Right cardiac atrium (tissue), 5 donors: Measurements from ENCODE around the gene APOC4. TPM values are rescaled to one million over a fixed set of nuclear protein-coding genes. Genes with fewer than 3 reads are reported as not detected.
"Not testable (repeated sequence)": the region's sequence is repeated elsewhere in the genome, so short reads cannot be mapped to it uniquely, and the experiment has no call there.

Experiments used
- ATAC-seq, 2 donors: fragments of 200-7000 bp; cut with Tn5 transposase; one replicate each; pipeline versions ENCODE4 v1.8.0 to v1.9.1; 2020; ENCODE audit warnings: moderate library complexity in 2 of 2, mild to moderate bottlenecking in 1 of 2
- DNase-seq, 3 donors: peaks; one replicate each; pipeline ENCODE4 v3.0.0-alpha.2; 2020
- H3K27ac ChIP-seq: one replicate; pipeline ENCODE4 v1.5.1; 2013; ENCODE audit warnings: mild to moderate bottlenecking, low read length, control low read depth, moderate library complexity
- H3K27me3 ChIP-seq: one replicate; pipeline ENCODE4 v1.6.1; 2013; ENCODE audit not compliant: control insufficient read depth, insufficient read depth
- H3K4me1 ChIP-seq: one replicate; pipeline ENCODE4 v1.6.1; 2013; ENCODE audit warnings: low read length; ENCODE audit not compliant: control insufficient read depth, insufficient read depth
- H3K4me3 ChIP-seq: one replicate; pipeline ENCODE4 v1.5.1; 2013; ENCODE audit warnings: low read length, control low read depth
- H3K9me3 ChIP-seq: one replicate; pipeline ENCODE4 v1.6.1; 2013; ENCODE audit warnings: low read length; ENCODE audit not compliant: control insufficient read depth
- WGBS: extraction: QIAGEN DNeasy Blood & Tissue Kit; methylation state at CpG from one replicate; pipeline ENCODE4 v1.1.7; 2013; 5-methylcytosine and 5-hydroxymethylcytosine counted together
- intact Hi-C, 4 donors: fragments of 100-400 bp; cut with DNase I; formaldehyde crosslinking; loops; one replicate each; pipeline versions ENCODE4 v1.11.0 to v1.14.0; 2022 to 2023
- polyA plus RNA-seq: library from polyadenylated mRNA; stranded (reverse); fragments of 200-250 nt; gene quantifications from one replicate; pipeline ENCODE4 v1.2.3, GENCODE V29; 2013
- total RNA-seq, 4 donors: library from RNA; stranded (reverse); fragmentation: NEBNext Ultra II Directional; extraction: Animal tissue kit (Norgen Biotek cat#: 25700); gene quantifications; one replicate each; pipeline ENCODE4 v1.2.1, GENCODE V29; 2021
- donor health status: healthy with polysubstance abuse.
- donor health status: DM: no; HTN: yes; CAD: no.
- donor health status: DM: no; HTN: no; CAD: no.
- donor health status: DM: no; HTN: yes; CAD: no; lungs with severe emphysema.
- donor health status: DM: yes; HTN: yes; CAD: no.

The APOC4 gene
- total and polyA plus RNA-seq, 5 donors: not detected

GRCh38 chr19:44924243-44924725 lies 17.8 kb upstream of the APOC4 start:
- H3K4me3 ChIP-seq: no peak overlapping the region
- H3K27ac ChIP-seq: no peak overlapping the region
- intact Hi-C loops: no loop called here
- WGBS: 71% methylated on average over 8 of the region's 8 CpGs
- H3K27me3 ChIP-seq: no peaks in the 10 kb centered on the region
- ATAC-seq (no peak), DNase-seq (peak in 1 of 3 donors; percentile 41)
- H3K4me1 ChIP-seq: no peaks in the 10 kb centered on the region
- no peaks in the 10 kb centered on the region for H3K9me3 ChIP-seq

GRCh38 chr19:44925114-44925891 lies 16.7 kb upstream of the APOC4 start:
- Histone ChIP-seq H3K27ac (peak overlapping the region; percentile 49), H3K4me1 (no peaks in the 10 kb centered on the region), H3K27me3 (no peaks in the 10 kb centered on the region), H3K9me3 (no peaks in the 10 kb centered on the region), H3K4me3 (no peak overlapping the region)
- peak; percentile 87 to 96 (median 92) for DNase-seq
- ATAC-seq: peak; percentile 83
- intact Hi-C loops: no loop called here
- 25% methylated on average over 8 of the region's 8 CpGs for WGBS

- DNase-seq: peak in 1 of 3 donors; percentile 18
- ATAC-seq: peak in 1 of 2 donors; percentile 14
- intact Hi-C loops, H3K9me3 ChIP-seq, H3K27me3 ChIP-seq, H3K4me1 ChIP-seq, H3K27ac ChIP-seq, H3K4me3 ChIP-seq: not testable (repeated sequence)
- WGBS: 36% methylated on average over 19 of the region's 19 CpGs
Measured at GRCh38 chr19:44926245-44927077, 15.6 kb upstream of the APOC4 start.

GRCh38 chr19:44927746-44928145 lies 14.3 kb upstream of the APOC4 start:
- Histone ChIP-seq H3K4me1 (no peaks in the 10 kb centered on the region), H3K27me3 (no peaks in the 10 kb centered on the region), H3K9me3 (no peaks in the 10 kb centered on the region), H3K4me3 (no peak overlapping the region), H3K27ac (no peak overlapping the region)
- intact Hi-C loops: no loop called here
- WGBS: 36% methylated on average over 5 of the region's 5 CpGs
- ATAC-seq (no peak), DNase-seq (peak in 1 of 3 donors; percentile 34)

GRCh38 chr19:44930088-44930487 lies 11.9 kb upstream of the APOC4 start:
- no peak for DNase-seq
- no peaks in the 10 kb centered on the region for H3K9me3 ChIP-seq
- H3K27me3 ChIP-seq: no peaks in the 10 kb centered on the region
- no peak overlapping the region for H3K4me3 ChIP-seq
- ATAC-seq: no peak
- intact Hi-C loops: no loop called here
- no peaks in the 10 kb centered on the region for H3K4me1 ChIP-seq
- 91% methylated on average over 7 of the region's 7 CpGs for WGBS
- H3K27ac ChIP-seq: no peak overlapping the region

GRCh38 chr19:44931541-44931940 lies 10.5 kb upstream of the APOC4 start:
- no peak overlapping the region for H3K27ac ChIP-seq
- ATAC-seq (no peak), DNase-seq (no peak)
- WGBS: 87% methylated on average over 4 of the region's 4 CpGs
- H3K27me3 ChIP-seq: no peaks in the 10 kb centered on the region
- no peaks in the 10 kb centered on the region for H3K9me3 ChIP-seq
- H3K4me1 ChIP-seq: no peaks in the 10 kb centered on the region
- no peak overlapping the region for H3K4me3 ChIP-seq
- intact Hi-C loops: no loop called here

- H3K4me3 ChIP-seq: no peak overlapping the region
- intact Hi-C loops: loop anchor here in 1 of 4 donors (5.0 kb wide), 1 partner anchor 32 kb away; the partner anchor contains the start of gene APOE
- DNase-seq: no peak
Measured at GRCh38 chr19:44939668-44940067, 2.4 kb upstream of the APOC4 start.

GRCh38 chr19:44943801-44944249 lies 1.8 kb downstream of the APOC4 start:
- Histone ChIP-seq H3K4me1 (peaks cover 1% of the 10 kb centered on the region), H3K27ac (no peak overlapping the region), H3K4me3 (no peak overlapping the region), H3K27me3 (no peaks in the 10 kb centered on the region), H3K9me3 (no peaks in the 10 kb centered on the region)
- WGBS: 38% methylated on average over 10 of the region's 10 CpGs
- DNase-seq: peak in 2 of 3 donors; percentile 72 to 76
- intact Hi-C loops: loop anchor here in 1 of 4 donors (5.0 kb wide), 1 partner anchor 37 kb away; the partner anchor contains the start of gene APOE
- peak; percentile 36 to 40 for ATAC-seq

More at GRCh38 chr19:44939668-44940067, 2.4 kb upstream of the APOC4 start:
- no peak for ATAC-seq
- peaks cover 1% of the 10 kb centered on the region for H3K4me1 ChIP-seq
- no peaks in the 10 kb centered on the region for H3K9me3 ChIP-seq
- 85% methylated on average over 5 of the region's 5 CpGs for WGBS
- no peak overlapping the region for H3K27ac ChIP-seq
- no peaks in the 10 kb centered on the region for H3K27me3 ChIP-seq

- Histone ChIP-seq H3K9me3 (no peaks in the 10 kb centered on the region), H3K27ac (no peak overlapping the region), H3K4me3 (no peak overlapping the region), H3K4me1 (peaks cover 1% of the 10 kb centered on the region), H3K27me3 (no peaks in the 10 kb centered on the region)
- 90% methylated on average over 13 of the region's 13 CpGs for WGBS
- no peak for DNase-seq
- intact Hi-C loops: loop anchor here in 2 of 4 donors (5.0 kb wide), 2 partner anchors 35 to 45 kb away; partner anchors contain the start of gene APOC1 (in 1 of the 2)
- ATAC-seq: no peak
Measured at GRCh38 chr19:44947041-44947581, 5.1 kb downstream of the APOC4 start.

GRCh38 chr19:44948237-44948636 lies 6.2 kb downstream of the APOC4 start:
- peaks cover 1% of the 10 kb centered on the region for H3K4me1 ChIP-seq
- ATAC-seq: no peak
- no peak overlapping the region for H3K4me3 ChIP-seq
- intact Hi-C loops: loop anchor here in 2 of 4 donors (5.0 kb wide), 2 partner anchors 36 to 46 kb away; partner anchors contain the start of gene APOC1 (in 1 of the 2)
- no peak overlapping the region for H3K27ac ChIP-seq
- no peak for DNase-seq
- no peaks in the 10 kb centered on the region for H3K9me3 ChIP-seq
- no peaks in the 10 kb centered on the region for H3K27me3 ChIP-seq
- 79% methylated on average over 5 of the region's 5 CpGs for WGBS
